ENCODE results near the gene INPP5B.

DNA sequence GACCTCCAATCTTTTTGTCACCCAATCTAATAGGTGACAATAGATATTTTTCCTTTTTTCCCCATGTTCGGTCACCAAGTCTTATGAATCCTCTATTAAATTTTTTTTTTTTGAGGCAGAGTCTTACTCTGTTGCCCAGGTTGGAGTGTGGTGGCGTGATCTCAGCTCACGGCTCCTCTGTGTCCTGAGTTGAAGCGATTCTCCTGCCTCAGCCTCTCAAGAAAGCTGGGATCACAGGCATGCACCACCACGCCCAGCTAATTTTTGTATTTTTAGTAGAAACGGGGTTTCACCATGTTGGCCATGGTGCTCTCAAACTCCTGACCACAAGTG, 45.0 kb downstream of the INPP5B start:
- TF ChIP-seq, protein P1, sequence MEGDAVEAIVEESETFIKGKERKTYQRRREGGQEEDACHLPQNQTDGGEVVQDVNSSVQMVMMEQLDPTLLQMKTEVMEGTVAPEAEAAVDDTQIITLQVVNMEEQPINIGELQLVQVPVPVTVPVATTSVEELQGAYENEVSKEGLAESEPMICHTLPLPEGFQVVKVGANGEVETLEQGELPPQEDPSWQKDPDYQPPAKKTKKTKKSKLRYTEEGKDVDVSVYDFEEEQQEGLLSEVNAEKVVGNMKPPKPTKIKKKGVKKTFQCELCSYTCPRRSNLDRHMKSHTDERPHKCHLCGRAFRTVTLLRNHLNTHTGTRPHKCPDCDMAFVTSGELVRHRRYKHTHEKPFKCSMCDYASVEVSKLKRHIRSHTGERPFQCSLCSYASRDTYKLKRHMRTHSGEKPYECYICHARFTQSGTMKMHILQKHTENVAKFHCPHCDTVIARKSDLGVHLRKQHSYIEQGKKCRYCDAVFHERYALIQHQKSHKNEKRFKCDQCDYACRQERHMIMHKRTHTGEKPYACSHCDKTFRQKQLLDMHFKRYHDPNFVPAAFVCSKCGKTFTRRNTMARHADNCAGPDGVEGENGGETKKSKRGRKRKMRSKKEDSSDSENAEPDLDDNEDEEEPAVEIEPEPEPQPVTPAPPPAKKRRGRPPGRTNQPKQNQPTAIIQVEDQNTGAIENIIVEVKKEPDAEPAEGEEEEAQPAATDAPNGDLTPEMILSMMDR (IDR thresholded peaks at IDR 0.05) = no peak
- no peak for TF ChIP-seq POLR2A (IDR thresholded peaks at IDR 0.05)
